GM19099 (cell line): ENCODE measurements around the gene ANKRD6.

Experiments
- POLR2A ChIP-seq: IDR thresholded peaks from 3 replicates; pipeline ENCODE4 v1.6.1; 2011; ENCODE audit warnings: low read depth; ENCODE audit not compliant: insufficient read length; ENCODE audit errors: extremely low read depth

Gene ANKRD6

GRCh38 chr6:89575562-89575960 lies 142.6 kb downstream of the ANKRD6 start:
- TF ChIP-seq POLR2A, result no peak

GRCh38 chr6:89580997-89581666 lies 148.2 kb downstream of the ANKRD6 start:
- TF ChIP-seq POLR2A, result no peak

GRCh38 chr6:89581689-89582088 lies 148.7 kb downstream of the ANKRD6 start:
- no peak for TF ChIP-seq POLR2A

GRCh38 chr6:89582669-89583325 lies 149.8 kb downstream of the ANKRD6 start:
- TF ChIP-seq POLR2A, result no peak

- no peak for TF ChIP-seq POLR2A
These were observed 150.6 kb downstream of the ANKRD6 start for GRCh38 chr6:89583559-89583958.

DNA sequence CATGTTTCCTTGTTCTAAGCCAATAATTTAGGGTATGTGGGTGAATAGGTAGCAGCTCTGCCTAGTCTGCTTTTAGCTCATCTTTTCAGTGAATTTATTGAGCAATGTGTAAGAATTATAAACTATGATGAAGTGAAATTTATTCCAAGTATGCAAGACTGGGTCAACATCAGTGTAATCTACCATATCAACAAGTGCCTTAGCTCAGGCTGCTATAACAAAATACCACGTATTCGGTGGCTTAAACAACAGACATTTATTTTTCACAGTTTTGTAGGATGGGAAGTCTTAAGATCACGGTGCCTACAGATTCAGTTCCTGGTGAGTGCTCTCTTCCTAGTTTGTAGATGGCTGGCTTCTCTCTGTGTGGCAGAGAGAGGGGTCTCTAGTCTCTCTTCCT lies 151.6 kb downstream of the ANKRD6 start:
- no peak for TF ChIP-seq POLR2A

DNA sequence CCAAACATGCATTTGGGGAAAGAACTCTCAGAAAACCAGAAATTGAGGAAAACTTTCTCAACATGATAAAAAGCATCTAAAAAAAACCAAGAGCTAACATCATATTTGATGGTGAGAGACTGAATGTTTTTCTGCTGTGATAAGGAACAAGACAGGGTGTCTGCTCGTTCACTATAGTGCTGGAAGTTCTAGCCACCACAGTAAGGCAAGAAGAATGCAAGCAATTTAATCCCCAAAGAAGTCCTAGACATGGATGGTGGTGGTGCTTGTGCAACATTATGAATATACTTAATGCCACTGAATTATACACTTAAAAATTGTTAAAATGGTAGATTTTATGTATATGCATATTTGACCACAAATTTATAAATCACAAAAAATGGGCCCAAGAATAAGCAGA lies 152.2 kb downstream of the ANKRD6 start:
- no peak for TF ChIP-seq POLR2A

- no peak for TF ChIP-seq POLR2A
These were observed 156.5 kb downstream of the ANKRD6 start for GRCh38 chr6:89589297-89590025.

DNA sequence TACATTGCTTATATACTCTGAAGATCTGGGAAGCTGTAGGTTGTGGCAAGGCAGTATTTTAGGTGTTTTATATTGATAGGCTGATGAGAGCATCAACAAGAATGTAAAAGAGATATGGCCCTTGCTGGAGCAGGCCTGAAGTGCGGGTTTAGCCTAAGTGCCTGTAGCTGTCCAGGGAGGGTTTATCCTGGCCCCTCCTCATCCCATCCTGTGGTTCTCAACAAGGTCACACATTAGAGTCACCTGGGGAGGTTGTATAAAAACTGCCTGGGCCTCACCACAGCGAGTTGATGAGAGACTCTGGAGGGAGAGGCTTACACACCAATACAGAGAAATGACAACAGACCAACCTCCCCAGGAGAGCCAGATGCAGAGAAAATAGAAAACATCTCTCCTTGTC lies 157.2 kb downstream of the ANKRD6 start:
- no peak for TF ChIP-seq POLR2A

- TF ChIP-seq POLR2A, result no peak
These were observed 158.8 kb downstream of the ANKRD6 start for GRCh38 chr6:89591745-89592144.

DNA sequence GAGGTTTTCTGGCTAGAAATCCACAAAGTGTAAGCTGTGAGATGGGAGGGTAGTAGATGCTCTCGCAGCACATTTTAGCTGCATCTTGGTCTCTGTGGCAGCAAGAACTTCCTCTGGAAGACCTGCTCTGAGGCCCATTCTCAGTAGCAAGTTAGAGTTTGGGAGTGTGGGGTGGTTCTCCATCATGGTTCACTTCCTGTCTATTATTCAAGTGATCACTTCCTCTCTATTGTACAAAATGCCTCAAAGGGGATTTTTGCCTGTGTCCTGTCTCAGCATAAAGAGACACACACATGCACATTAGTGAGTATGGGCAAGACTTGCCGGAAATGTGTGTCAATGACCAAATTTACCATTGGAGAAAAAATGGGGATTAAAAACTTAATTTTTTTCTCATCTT lies 163.1 kb downstream of the ANKRD6 start:
- TF ChIP-seq POLR2A, result no peak

DNA sequence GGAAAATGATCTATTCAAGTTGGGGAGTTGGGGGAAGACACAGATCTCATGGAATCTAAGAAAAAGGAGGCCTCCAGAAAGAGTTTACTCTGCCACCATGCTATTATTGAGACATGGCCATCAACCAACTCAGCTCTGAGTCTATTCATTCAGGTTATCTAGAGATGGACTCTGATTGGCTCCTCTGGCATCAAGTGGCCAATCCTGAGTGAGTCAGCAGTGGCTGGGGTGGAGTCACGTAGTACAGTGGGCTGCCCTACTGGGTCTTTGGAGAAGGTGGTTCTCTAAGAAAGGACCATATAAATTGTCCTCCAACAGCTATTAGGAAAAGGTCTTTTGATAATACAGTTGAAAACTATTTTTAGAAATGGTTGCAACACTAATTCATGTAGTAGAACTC lies 163.5 kb downstream of the ANKRD6 start:
- no peak for TF ChIP-seq POLR2A

DNA sequence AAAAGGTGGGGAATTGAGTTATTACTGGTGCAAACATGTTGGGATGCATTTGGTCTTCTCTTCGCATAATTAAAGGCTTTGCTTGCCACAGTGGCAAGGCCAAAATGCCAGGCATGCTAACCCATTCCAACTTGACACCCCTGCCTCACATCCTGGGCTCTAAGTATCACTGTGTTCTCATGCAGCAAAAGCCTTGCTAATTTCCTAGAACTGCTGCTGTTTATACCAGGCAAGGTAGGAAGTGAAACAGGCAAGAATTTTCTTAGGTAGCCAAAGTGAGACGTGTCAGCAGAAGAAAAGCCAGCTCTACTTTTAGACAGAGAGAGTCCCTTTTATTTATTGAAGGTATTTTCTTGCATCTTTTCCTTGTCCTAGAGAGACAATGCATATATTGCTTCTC lies 164.4 kb downstream of the ANKRD6 start:
- TF ChIP-seq POLR2A, result no peak

- no peak for TF ChIP-seq POLR2A
These were observed 165.0 kb downstream of the ANKRD6 start for GRCh38 chr6:89597988-89598387.

DNA sequence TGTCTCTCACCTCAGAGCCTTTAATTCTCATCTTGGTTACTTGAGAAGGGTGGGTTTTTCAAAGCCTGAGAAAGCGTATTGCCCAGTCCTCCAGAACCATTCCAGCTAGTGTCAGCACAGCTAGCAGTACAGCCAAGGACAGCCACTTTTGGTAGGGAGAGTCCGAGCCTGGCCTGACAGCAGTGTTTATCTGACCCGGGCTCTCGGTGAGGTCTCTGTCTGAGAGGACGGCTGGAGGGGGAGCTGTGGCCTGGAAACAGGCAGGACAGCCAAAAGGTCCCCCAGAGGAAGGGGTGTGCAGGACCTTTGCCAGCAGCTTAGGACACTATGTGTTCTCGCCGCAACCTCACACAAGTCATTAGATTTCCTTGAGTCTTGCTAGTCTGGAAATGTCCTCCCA lies 166.8 kb downstream of the ANKRD6 start:
- TF ChIP-seq POLR2A, result no peak

GRCh38 chr6:89602166-89602565 lies 169.2 kb downstream of the ANKRD6 start:
- TF ChIP-seq POLR2A, result no peak
